H9 (cell line): ENCODE measurements around the gene ATP1A2. TPM values are rescaled to one million over a fixed set of nuclear protein-coding genes. Genes with fewer than 3 reads are reported as not detected.
"Not testable (repeated sequence)": the region's sequence is repeated elsewhere in the genome, so short reads cannot be mapped to it uniquely, and the experiment has no call there.

Experiments used
- DNase-seq: peaks from one replicate; pipeline ENCODE4 v3.0.0-alpha.2; 2017
- H2AFZ ChIP-seq: one replicate; pipeline ENCODE4 v1.6.1; 2013; ENCODE audit warnings: mild to moderate bottlenecking, low read length, control low read depth, moderate library complexity
- H2AK5ac ChIP-seq: 2 replicates; pipeline ENCODE4 v1.6.1; 2013; ENCODE audit warnings: low read length, control low read depth, mixed read lengths; ENCODE audit not compliant: insufficient read length
- H2BK120ac ChIP-seq: one replicate; pipeline ENCODE4 v1.6.1; 2013; ENCODE audit warnings: low read depth, mild to moderate bottlenecking, low read length, control low read depth, inconsistent platforms; ENCODE audit not compliant: poor library complexity, severe bottlenecking
- H2BK12ac ChIP-seq: 2 replicates; pipeline ENCODE4 v1.6.1; 2013; ENCODE audit warnings: low read length, control low read depth, mixed read lengths, low read depth; ENCODE audit not compliant: insufficient read length
- H2BK15ac ChIP-seq: 2 replicates; pipeline ENCODE4 v1.6.1; 2013; ENCODE audit warnings: low read depth, low read length, control low read depth
- H2BK20ac ChIP-seq: one replicate; pipeline ENCODE4 v1.6.1; 2013; ENCODE audit warnings: low read depth, mild to moderate bottlenecking, low read length, control low read depth, inconsistent platforms; ENCODE audit not compliant: poor library complexity, severe bottlenecking
- H2BK5ac ChIP-seq: 2 replicates; pipeline ENCODE4 v1.6.1; 2013; ENCODE audit warnings: low read length, control low read depth, mixed read lengths; ENCODE audit not compliant: insufficient read length
- H3K14ac ChIP-seq: 2 replicates; pipeline ENCODE4 v1.6.1; 2013; ENCODE audit warnings: low read length, control low read depth; ENCODE audit not compliant: insufficient read depth
- H3K18ac ChIP-seq: 2 replicates; pipeline ENCODE4 v1.6.1; 2013; ENCODE audit warnings: low read depth, mild to moderate bottlenecking, mixed read lengths, low read length, control low read depth; ENCODE audit not compliant: insufficient read length
- H3K23ac ChIP-seq: 2 replicates; pipeline ENCODE4 v1.6.1; 2013; ENCODE audit warnings: low read length, control low read depth, mixed read lengths, low read depth; ENCODE audit not compliant: insufficient read length
- H3K23me2 ChIP-seq: 2 replicates; pipeline ENCODE4 v1.6.1; 2013; ENCODE audit warnings: low read depth, mild to moderate bottlenecking, mixed read lengths, low read length, control low read depth; ENCODE audit not compliant: insufficient read length, poor library complexity, severe bottlenecking
- H3K27ac ChIP-seq: 2 replicates; pipeline ENCODE4 v1.5.1; 2013; ENCODE audit warnings: low read length, control low read depth, mixed read lengths, low read depth; ENCODE audit not compliant: insufficient read length
- H3K27me3 ChIP-seq: 2 replicates; pipeline ENCODE4 v1.6.1; 2013; ENCODE audit warnings: low read length, control low read depth, inconsistent platforms; ENCODE audit not compliant: insufficient read depth
- H3K4ac ChIP-seq: 2 replicates; pipeline ENCODE4 v1.6.1; 2013; ENCODE audit warnings: low read depth, mild to moderate bottlenecking, control low read depth, inconsistent platforms, low read length, moderate library complexity
- H3K4me1 ChIP-seq: 2 replicates; pipeline ENCODE4 v1.6.1; 2013; ENCODE audit warnings: low read length, control low read depth, inconsistent platforms; ENCODE audit not compliant: insufficient read depth
- H3K4me2 ChIP-seq: 2 replicates; pipeline ENCODE4 v1.6.1; 2013; ENCODE audit warnings: low read length, control low read depth, mixed read lengths; ENCODE audit not compliant: insufficient read length, insufficient read depth
- H3K56ac ChIP-seq: 2 replicates; pipeline ENCODE4 v1.6.1; 2013; ENCODE audit warnings: low read depth, mild to moderate bottlenecking, mixed read lengths, low read length, control low read depth; ENCODE audit not compliant: insufficient read length
- H3K79me1 ChIP-seq: 2 replicates; pipeline ENCODE4 v1.6.1; 2013; ENCODE audit warnings: low read depth, mild to moderate bottlenecking, moderate library complexity, low read length, control low read depth, inconsistent platforms; ENCODE audit not compliant: insufficient read depth, poor library complexity, severe bottlenecking
- H3K79me2 ChIP-seq: 2 replicates; pipeline ENCODE4 v1.6.1; 2013; ENCODE audit warnings: low read length, control low read depth, inconsistent platforms; ENCODE audit not compliant: insufficient read depth
- H3K9ac ChIP-seq: 2 replicates; pipeline ENCODE4 v1.6.1; 2013; ENCODE audit warnings: low read length, control low read depth, mixed read lengths; ENCODE audit not compliant: insufficient read length; ENCODE audit errors: extremely low read depth
- H3K9me3 ChIP-seq: one replicate; pipeline ENCODE4 v1.6.1; 2013; ENCODE audit warnings: low read depth, low read length, inconsistent platforms; ENCODE audit not compliant: control insufficient read depth
- H3T11ph ChIP-seq: one replicate; pipeline ENCODE4 v1.6.1; 2013; ENCODE audit warnings: mild to moderate bottlenecking, low read length, control low read depth, inconsistent platforms
- H4K20me1 ChIP-seq: one replicate; pipeline ENCODE4 v1.6.1; 2013; ENCODE audit not compliant: control insufficient read depth, insufficient read length, insufficient read depth
- H4K5ac ChIP-seq: 2 replicates; pipeline ENCODE4 v1.6.1; 2013; ENCODE audit warnings: low read depth, mild to moderate bottlenecking, mixed read lengths, low read length, control low read depth; ENCODE audit not compliant: insufficient read length
- H4K8ac ChIP-seq: replicated peaks from 2 replicates; pipeline ENCODE4 v1.6.1; 2013; ENCODE audit warnings: low read length, control low read depth, mixed read lengths, low read depth; ENCODE audit not compliant: insufficient read length
- H4K91ac ChIP-seq: 2 replicates; pipeline ENCODE4 v1.6.1; 2013; ENCODE audit warnings: low read depth, mild to moderate bottlenecking, moderate library complexity, mixed read lengths, low read length, control low read depth; ENCODE audit not compliant: insufficient read length
- H3K27ac Mint-ChIP-seq, 3 experiments: 2 replicates in 2 of 3; 3 replicates in 1 of 3; pipeline ENCODE4 v1.8.0; 2020 to 2021; ENCODE audit warnings: mixed read lengths in 3 of 3, mild to moderate bottlenecking in 1 of 3, moderate library complexity in 1 of 3
- H3K27me3 Mint-ChIP-seq: 2 replicates; pipeline ENCODE4 v1.8.0; 2021; ENCODE audit warnings: low read depth, mild to moderate bottlenecking, moderate library complexity, mixed read lengths
- H3K36me3 Mint-ChIP-seq, 3 experiments: 2 replicates in 2 of 3; 3 replicates in 1 of 3; pipeline ENCODE4 v1.8.0; 2020 to 2021; ENCODE audit warnings: low read depth in 3 of 3, mixed read lengths in 3 of 3; ENCODE audit not compliant: insufficient read depth in 1 of 3
- H3K4me1 Mint-ChIP-seq, 2 experiments: 2 replicates each; pipeline ENCODE4 v1.8.0; 2020; ENCODE audit warnings: mixed read lengths in 2 of 2
- H3K4me3 Mint-ChIP-seq, 2 experiments: 2 replicates in 1 of 2; 3 replicates in 1 of 2; pipeline ENCODE4 v1.8.0; 2020 to 2021; ENCODE audit warnings: mild to moderate bottlenecking in 2 of 2, mixed read lengths in 2 of 2, moderate library complexity in 1 of 2
- H3K9me3 Mint-ChIP-seq, 2 experiments: 2 replicates in 1 of 2; 3 replicates in 1 of 2; pipeline ENCODE4 v1.8.0; 2020; ENCODE audit warnings: mild to moderate bottlenecking in 2 of 2, mixed read lengths in 2 of 2, moderate library complexity in 1 of 2
- WGBS: extraction: QIAGEN DNeasy Blood & Tissue Kit; methylation state at CpG from one replicate; pipeline ENCODE4 v1.1.7; 2013; ENCODE audit warnings: missing lambda C conversion rate, low lambda C conversion rate, mixed read lengths; ENCODE audit not compliant: insufficient read length; ENCODE audit errors: extremely low coverage; 5-methylcytosine and 5-hydroxymethylcytosine counted together
- total RNA-seq: library from RNA; stranded (reverse); gene quantifications from 2 replicates; pipeline ENCODE4 v1.2.1, GENCODE V29; 2021
- TF ChIP-seq, protein P1 (sequence below): fragments of 200-600 bp; sonication (generic); conservative IDR thresholded peaks from 3 replicates; pipeline ENCODE4 v1.8.0; 2021; ENCODE audit warnings: antibody characterized with exemption, mild to moderate bottlenecking

The ATP1A2 gene
- total RNA-seq, 1 experiment from 2014 or later = 3.0 TPM

DNA sequence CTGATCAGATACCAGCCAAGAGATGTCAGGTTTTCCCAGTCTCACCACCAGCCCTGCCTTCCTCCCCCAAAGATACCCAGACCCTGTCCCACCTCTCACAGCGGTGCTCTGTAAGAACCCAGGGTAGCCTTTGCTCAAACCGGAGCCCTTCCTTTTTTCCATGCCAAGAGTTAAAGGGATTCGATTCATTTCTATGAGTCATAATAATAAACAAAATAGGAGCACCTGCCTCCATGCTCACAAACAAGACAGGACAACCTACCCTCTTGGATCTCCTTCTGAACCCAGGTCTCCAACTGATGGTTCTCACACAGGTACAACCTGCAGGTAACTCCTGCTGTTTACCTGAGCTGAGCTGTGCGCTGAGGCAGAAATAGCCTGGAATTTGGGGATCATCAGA, 5.9 kb upstream of the ATP1A2 start:
- no peak overlapping the region for H3T11ph ChIP-seq
- no peak overlapping the region for H2BK120ac ChIP-seq
- Mint-ChIP-seq H3K27me3 (peaks cover 5% of the 10 kb centered on the region), H3K36me3 (no peaks in the 10 kb centered on the region; a peak in 1 of 7 replicates), H3K27ac (peak overlapping the region; percentile 37 to 87 (median 84); a peak in 5 of 7 replicates), H3K4me3 (peak overlapping the region in 1 of 2 experiments; percentile 52; a peak in 2 of 5 replicates), H3K9me3 (no peaks in the 10 kb centered on the region; a peak in 1 of 5 replicates), H3K4me1 (peaks cover 47 to 58% of the 10 kb centered on the region in 2 experiments)
- no peak overlapping the region for H3K14ac ChIP-seq
- no peak overlapping the region for H3K18ac ChIP-seq
- H3K9me3 ChIP-seq = no peaks in the 10 kb centered on the region
- H3K79me2 ChIP-seq = no peaks in the 10 kb centered on the region
- no peaks in the 10 kb centered on the region for H3K27me3 ChIP-seq
- no peak for DNase-seq
- H2AK5ac ChIP-seq = no peak overlapping the region
- no peak overlapping the region for H3K9ac ChIP-seq
- no peaks in the 10 kb centered on the region for H3K79me1 ChIP-seq
- H3K27ac ChIP-seq = no peak overlapping the region
- H3K4me2 ChIP-seq = no peak overlapping the region
- H3K4ac ChIP-seq = no peak overlapping the region
- TF ChIP-seq, protein P1, sequence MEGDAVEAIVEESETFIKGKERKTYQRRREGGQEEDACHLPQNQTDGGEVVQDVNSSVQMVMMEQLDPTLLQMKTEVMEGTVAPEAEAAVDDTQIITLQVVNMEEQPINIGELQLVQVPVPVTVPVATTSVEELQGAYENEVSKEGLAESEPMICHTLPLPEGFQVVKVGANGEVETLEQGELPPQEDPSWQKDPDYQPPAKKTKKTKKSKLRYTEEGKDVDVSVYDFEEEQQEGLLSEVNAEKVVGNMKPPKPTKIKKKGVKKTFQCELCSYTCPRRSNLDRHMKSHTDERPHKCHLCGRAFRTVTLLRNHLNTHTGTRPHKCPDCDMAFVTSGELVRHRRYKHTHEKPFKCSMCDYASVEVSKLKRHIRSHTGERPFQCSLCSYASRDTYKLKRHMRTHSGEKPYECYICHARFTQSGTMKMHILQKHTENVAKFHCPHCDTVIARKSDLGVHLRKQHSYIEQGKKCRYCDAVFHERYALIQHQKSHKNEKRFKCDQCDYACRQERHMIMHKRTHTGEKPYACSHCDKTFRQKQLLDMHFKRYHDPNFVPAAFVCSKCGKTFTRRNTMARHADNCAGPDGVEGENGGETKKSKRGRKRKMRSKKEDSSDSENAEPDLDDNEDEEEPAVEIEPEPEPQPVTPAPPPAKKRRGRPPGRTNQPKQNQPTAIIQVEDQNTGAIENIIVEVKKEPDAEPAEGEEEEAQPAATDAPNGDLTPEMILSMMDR = no peak
- H2BK15ac ChIP-seq = no peak overlapping the region
- no peak overlapping the region for H2BK12ac ChIP-seq
- H2BK20ac ChIP-seq = no peak overlapping the region
- no peak overlapping the region for H4K91ac ChIP-seq
- no CpG with 5 or more reads among the region's 4 CpGs for WGBS
- no peak overlapping the region for H3K56ac ChIP-seq
- H4K8ac ChIP-seq = no peak overlapping the region
- no peaks in the 10 kb centered on the region for H3K23me2 ChIP-seq
- no peak overlapping the region for H2AFZ ChIP-seq
- no peak overlapping the region for H4K5ac ChIP-seq
- no peak overlapping the region for H3K23ac ChIP-seq
- no peaks in the 10 kb centered on the region for H4K20me1 ChIP-seq
- peaks cover 8% of the 10 kb centered on the region; the same call in 1 of the 2 replicates for H3K4me1 ChIP-seq
- H2BK5ac ChIP-seq = no peak overlapping the region

- H2BK120ac ChIP-seq, H3K9me3 ChIP-seq, H2BK15ac ChIP-seq, H3K27me3 ChIP-seq, H2BK20ac ChIP-seq, H3K9me3 Mint-ChIP-seq, H3K14ac ChIP-seq, H2BK5ac ChIP-seq, H2BK12ac ChIP-seq, H3K18ac ChIP-seq, H3K79me2 ChIP-seq, H2AFZ ChIP-seq, H3T11ph ChIP-seq, H3K79me1 ChIP-seq, H4K20me1 ChIP-seq, H4K5ac ChIP-seq, DNase-seq, H4K91ac ChIP-seq, H3K56ac ChIP-seq, H3K27me3 Mint-ChIP-seq, H3K27ac ChIP-seq, H3K9ac ChIP-seq, H3K4ac ChIP-seq, H2AK5ac ChIP-seq, H3K4me2 ChIP-seq, H3K4me3 Mint-ChIP-seq, H3K27ac Mint-ChIP-seq, H3K23me2 ChIP-seq, H4K8ac ChIP-seq, H3K36me3 Mint-ChIP-seq, H3K23ac ChIP-seq: not testable (repeated sequence)
- WGBS = no CpG with 5 or more reads among the region's 10 CpGs
- peaks cover 63 to 70% of the 10 kb centered on the region in 2 experiments for H3K4me1 Mint-ChIP-seq
- H3K4me1 ChIP-seq = peaks cover 11% of the 10 kb centered on the region; the same call in 1 of the 2 replicates
Measured at GRCh38 chr1:160111462-160111861, 4.1 kb upstream of the ATP1A2 start.
